HEK293 (cell line): ENCODE data around the gene TBC1D17.

ENCODE experiments used
- BCL11A ChIP-seq: fragments of 450-650 bp; formaldehyde crosslinking; IDR thresholded peaks from 2 replicates; pipeline ENCODE4 v1.5.1; 2016; ENCODE audit warnings: low read depth, missing biosample characterization, missing genetic modification characterization
- FEZF1 ChIP-seq: fragments of 450-650 bp; formaldehyde crosslinking; IDR thresholded peaks from 2 replicates; pipeline ENCODE4 v1.5.1; 2016; ENCODE audit warnings: missing biosample characterization, missing genetic modification characterization
- GFI1B ChIP-seq: fragments of 450-650 bp; formaldehyde crosslinking; IDR thresholded peaks from 2 replicates; pipeline ENCODE4 v1.5.1; 2016; ENCODE audit warnings: missing biosample characterization, missing genetic modification characterization
- KLF1 ChIP-seq: fragments of 450-650 bp; formaldehyde crosslinking; IDR thresholded peaks from 2 replicates; pipeline ENCODE4 v1.5.1; 2016; ENCODE audit warnings: missing biosample characterization, missing genetic modification characterization
- MEIS1 ChIP-seq: sonication (generic); formaldehyde crosslinking; IDR thresholded peaks from 2 replicates; pipeline ENCODE4 v1.8.1; 2022; ENCODE audit warnings: missing genetic modification reagents, mild to moderate bottlenecking, borderline replicate concordance
- PRDM2 ChIP-seq: fragments of 450-650 bp; formaldehyde crosslinking; IDR thresholded peaks from 2 replicates; pipeline ENCODE4 v1.5.1; 2016; ENCODE audit warnings: missing biosample characterization, missing genetic modification characterization, borderline replicate concordance
- SETDB1 ChIP-seq: IDR thresholded peaks from one replicate; pipeline ENCODE4 v1.6.1; 2017; ENCODE audit warnings: mild to moderate bottlenecking, low read length, moderate library complexity, mixed read lengths; ENCODE audit not compliant: insufficient read length
- ZFP37 ChIP-seq: fragments of 450-650 bp; formaldehyde crosslinking; IDR thresholded peaks from 2 replicates; pipeline ENCODE4 v1.5.1; 2016; ENCODE audit warnings: missing biosample characterization, missing genetic modification characterization
- ZNF112 ChIP-seq: fragments of 450-650 bp; formaldehyde crosslinking; IDR thresholded peaks from 2 replicates; pipeline ENCODE4 v1.5.0; 2017; ENCODE audit warnings: missing biosample characterization, missing genetic modification characterization
- ZNF133 ChIP-seq: fragments of 450-650 bp; formaldehyde crosslinking; IDR thresholded peaks from 2 replicates; pipeline ENCODE4 v1.5.1; 2016; ENCODE audit warnings: missing biosample characterization, missing genetic modification characterization
- ZNF175 ChIP-seq: fragments of 450-650 bp; formaldehyde crosslinking; IDR thresholded peaks from 2 replicates; pipeline ENCODE4 v1.5.1; 2016; ENCODE audit warnings: missing biosample characterization, missing genetic modification characterization
- ZNF18 ChIP-seq: fragments of 450-650 bp; formaldehyde crosslinking; IDR thresholded peaks from 2 replicates; pipeline ENCODE4 v1.5.1; 2016; ENCODE audit warnings: missing biosample characterization, missing genetic modification characterization
- ZNF214 ChIP-seq: fragments of 450-650 bp; formaldehyde crosslinking; IDR thresholded peaks from 2 replicates; pipeline ENCODE4 v1.5.1; 2017; ENCODE audit warnings: missing biosample characterization, mild to moderate bottlenecking, missing genetic modification characterization, borderline replicate concordance
- ZNF221 ChIP-seq: fragments of 450-650 bp; formaldehyde crosslinking; IDR thresholded peaks from 2 replicates; pipeline ENCODE4 v1.5.1; 2017; ENCODE audit warnings: missing biosample characterization, missing genetic modification characterization, borderline replicate concordance
- ZNF26 ChIP-seq: fragments of 450-650 bp; formaldehyde crosslinking; IDR thresholded peaks from 2 replicates; pipeline ENCODE4 v1.5.1; 2016; ENCODE audit warnings: missing biosample characterization, missing genetic modification characterization
- ZNF292 ChIP-seq: fragments of 450-650 bp; formaldehyde crosslinking; IDR thresholded peaks from 2 replicates; pipeline ENCODE4 v1.5.1; 2016; ENCODE audit warnings: low read depth, missing biosample characterization, missing genetic modification characterization, borderline replicate concordance
- ZNF324 ChIP-seq: fragments of 450-650 bp; formaldehyde crosslinking; IDR thresholded peaks from 2 replicates; pipeline ENCODE4 v1.5.1; 2016; ENCODE audit warnings: missing biosample characterization, missing genetic modification characterization
- ZNF362 ChIP-seq: fragments of 450-650 bp; formaldehyde crosslinking; IDR thresholded peaks from 2 replicates; pipeline ENCODE4 v1.5.1; 2016; ENCODE audit warnings: missing biosample characterization, missing genetic modification characterization
- ZNF391 ChIP-seq: fragments of 450-650 bp; formaldehyde crosslinking; IDR thresholded peaks from 2 replicates; pipeline ENCODE4 v1.5.1; 2016; ENCODE audit warnings: low read depth, missing biosample characterization, missing genetic modification characterization, borderline replicate concordance
- ZNF48 ChIP-seq: fragments of 450-650 bp; formaldehyde crosslinking; IDR thresholded peaks from 2 replicates; pipeline ENCODE4 v1.5.1; 2016; ENCODE audit warnings: missing biosample characterization, missing genetic modification characterization
- ZNF488 ChIP-seq: fragments of 450-650 bp; formaldehyde crosslinking; IDR thresholded peaks from 2 replicates; pipeline ENCODE4 v1.5.1; 2016; ENCODE audit warnings: missing biosample characterization, missing genetic modification characterization
- ZNF544 ChIP-seq: fragments of 450-650 bp; formaldehyde crosslinking; IDR thresholded peaks from 2 replicates; pipeline ENCODE4 v1.5.0; 2017; ENCODE audit warnings: missing biosample characterization, missing genetic modification characterization
- ZNF548 ChIP-seq: fragments of 450-650 bp; formaldehyde crosslinking; IDR thresholded peaks from 2 replicates; pipeline ENCODE4 v1.5.1; 2016; ENCODE audit warnings: missing biosample characterization, missing genetic modification characterization
- ZNF549 ChIP-seq: fragments of 450-650 bp; IDR thresholded peaks from 2 replicates; pipeline ENCODE4 v1.5.1; 2018; ENCODE audit warnings: missing biosample characterization, missing genetic modification characterization, mild to moderate bottlenecking, inconsistent platforms, moderate library complexity
- ZNF660 ChIP-seq: fragments of 450-650 bp; IDR thresholded peaks from 2 replicates; pipeline ENCODE4 v1.5.1; 2018; ENCODE audit warnings: missing biosample characterization, mild to moderate bottlenecking, missing genetic modification characterization
- ZNF664 ChIP-seq: fragments of 450-650 bp; formaldehyde crosslinking; IDR thresholded peaks from 2 replicates; pipeline ENCODE4 v1.5.1; 2016; ENCODE audit warnings: missing biosample characterization, missing genetic modification characterization
- ZNF701 ChIP-seq: fragments of 450-650 bp; formaldehyde crosslinking; IDR thresholded peaks from 2 replicates; pipeline ENCODE4 v1.5.1; 2016; ENCODE audit warnings: missing biosample characterization, missing genetic modification characterization
- ZSCAN30 ChIP-seq: fragments of 450-650 bp; IDR thresholded peaks from 2 replicates; pipeline ENCODE4 v1.5.1; 2018; ENCODE audit warnings: missing biosample characterization, mild to moderate bottlenecking, missing genetic modification characterization, moderate library complexity

Gene TBC1D17

GRCh38 chr19:49877020-49877878, at the start of gene TBC1D17, which contains the start of gene AKT1S1 (continued):
- no peak for TF ChIP-seq ZNF26 (tag by site-specific recombination)
- no peak for TF ChIP-seq SETDB1
- no peak for TF ChIP-seq ZNF544
- no peak for TF ChIP-seq ZNF18 (tag by site-specific recombination)
- TF ChIP-seq ZNF324 (tag by site-specific recombination), result no peak; the same call in 1 of the 2 replicates
- no peak for TF ChIP-seq ZNF133 (tag by site-specific recombination)
- no peak for TF ChIP-seq ZNF214
- TF ChIP-seq ZSCAN30 (tag by site-specific recombination), result 0 out of 2 replicates have a peak, but pooled peaks have one; percentile 18
- no peak for TF ChIP-seq ZNF701 (tag by site-specific recombination)
- TF ChIP-seq BCL11A, result no peak
- TF ChIP-seq MEIS1 (CRISPR knock-in tag), result no peak
- TF ChIP-seq ZFP37 (tag by site-specific recombination), result peak; percentile 56; the same call in 1 of the 2 replicates
- TF ChIP-seq KLF1 (tag by site-specific recombination), result no peak
- TF ChIP-seq ZNF112 (tag by site-specific recombination), result no peak
- no peak for TF ChIP-seq ZNF175 (tag by site-specific recombination)
- TF ChIP-seq GFI1B (tag by site-specific recombination), result no peak
- TF ChIP-seq ZNF221, result no peak
- TF ChIP-seq ZNF48 (tag by site-specific recombination), result no peak
- no peak for TF ChIP-seq ZNF292
- 0 out of 2 replicates have a peak, but pooled peaks have one; percentile 7 for TF ChIP-seq ZNF664 (tag by site-specific recombination)
- TF ChIP-seq ZNF488, result no peak
- no peak for TF ChIP-seq ZNF549 (tag by site-specific recombination)
- TF ChIP-seq ZNF660 (tag by site-specific recombination), result peak; percentile 44
- no peak for TF ChIP-seq PRDM2 (tag by site-specific recombination)
- no peak for TF ChIP-seq FEZF1 (tag by site-specific recombination)
- no peak for TF ChIP-seq ZNF391 (tag by site-specific recombination)
- no peak for TF ChIP-seq ZNF548 (tag by site-specific recombination)
- TF ChIP-seq ZNF362 (tag by site-specific recombination), result no peak
